Stimulated activated naive CD4-positive, alpha-beta T cell (primary cell): ENCODE measurements around the gene PFDN4.
"Not testable (repeated sequence)": the region's sequence is repeated elsewhere in the genome, so short reads cannot be mapped to it uniquely, and the experiment has no call there.

ENCODE experiments used
- DNase-seq, 6 experiments: peaks; one replicate each; lab custom pipeline; 2025; lab: John Stamatoyannopoulos, UW

The PFDN4 gene

DNA sequence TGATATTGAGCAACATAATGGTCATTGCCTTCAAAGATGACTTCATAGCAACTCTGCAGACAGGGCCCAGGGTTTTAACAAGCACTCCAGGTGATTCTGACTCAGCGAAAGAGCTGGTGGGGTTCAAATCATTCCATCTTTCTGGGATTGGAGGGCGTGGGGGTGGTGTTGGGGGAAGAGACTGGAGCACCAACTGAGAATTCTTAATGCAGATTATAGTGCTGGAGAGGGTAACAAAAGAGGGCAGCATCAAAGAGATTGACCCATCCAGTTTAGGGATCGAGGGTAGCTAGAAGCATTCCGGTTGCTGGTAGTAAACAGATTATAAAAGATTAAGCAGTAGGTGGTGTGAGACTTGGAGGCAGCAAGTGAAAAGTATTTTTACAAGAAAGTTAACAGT, 15.9 kb downstream of the PFDN4 start:
- no peak for DNase-seq

DNA sequence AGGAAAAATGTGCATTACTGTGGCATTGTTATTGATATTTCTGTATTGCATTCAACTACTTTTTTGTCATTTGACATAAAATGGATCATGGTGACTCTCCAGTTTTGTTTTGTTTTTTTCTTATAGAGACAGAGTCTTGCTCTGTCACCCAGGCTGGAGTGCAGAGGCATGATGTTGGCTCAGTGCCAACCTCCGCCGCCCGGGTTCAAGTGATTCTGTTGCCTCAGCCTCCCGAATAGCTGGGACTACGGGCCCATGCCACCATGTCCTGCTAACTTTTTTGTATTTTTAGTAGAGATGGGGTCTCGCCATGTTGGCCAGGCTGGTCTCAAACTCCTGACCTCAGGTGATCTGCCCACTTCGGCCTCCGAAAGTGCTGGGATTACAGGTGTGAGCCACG, 16.8 kb downstream of the PFDN4 start:
- DNase-seq = not testable (repeated sequence)

- DNase-seq = no peak
Measured at GRCh38 chr20:54227241-54227640, 19.4 kb downstream of the PFDN4 start.

- DNase-seq = no peak
Measured at GRCh38 chr20:54227751-54228150, 19.9 kb downstream of the PFDN4 start.

DNA sequence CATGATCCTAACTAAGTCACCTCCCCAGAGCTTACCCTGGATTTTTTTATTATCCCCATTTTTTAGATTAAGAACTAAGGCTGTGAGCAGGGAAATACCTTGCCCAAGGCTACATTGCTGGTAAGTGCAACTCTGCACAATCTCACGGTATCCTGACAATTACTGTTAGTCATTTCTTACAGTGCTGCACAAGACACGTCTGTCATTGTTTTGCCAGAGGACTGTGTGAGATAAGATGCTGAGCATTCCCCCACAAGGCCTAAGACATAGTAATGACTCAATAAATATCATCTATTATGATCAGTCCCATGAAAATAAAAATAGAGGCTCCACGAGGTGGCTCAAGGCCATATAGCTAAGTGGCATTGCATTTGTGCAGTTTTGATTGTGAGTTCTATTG, 21.0 kb downstream of the PFDN4 start:
- DNase-seq = no peak

DNA sequence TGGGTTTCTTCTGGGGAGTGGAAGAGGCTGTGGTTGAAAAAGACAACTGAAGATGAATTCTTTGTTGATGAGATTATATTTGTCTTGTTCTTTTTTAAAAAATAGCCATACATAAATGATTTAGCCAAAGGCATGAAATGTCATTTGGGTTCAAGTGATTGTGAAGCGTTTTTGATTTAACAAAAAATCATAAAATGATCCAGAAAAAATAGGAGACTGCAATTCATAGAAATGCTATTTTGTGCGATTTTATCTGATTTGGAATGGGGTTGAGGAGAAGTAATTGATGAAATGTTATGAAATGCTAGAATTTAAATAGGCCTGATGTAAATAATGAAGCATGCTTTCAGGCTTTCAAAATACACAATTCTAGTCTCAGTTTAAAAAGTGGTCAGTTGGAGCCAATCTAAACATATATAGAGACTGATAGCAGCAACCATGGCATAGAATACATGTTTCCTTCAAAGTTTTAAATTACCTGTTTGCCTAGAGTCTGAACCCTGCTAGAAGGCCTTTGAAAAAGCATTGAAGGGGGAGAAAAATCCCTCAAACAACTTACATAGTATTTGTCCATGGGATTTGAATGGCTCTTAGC, 21.8 kb downstream of the PFDN4 start:
- DNase-seq = no peak

GRCh38 chr20:54231036-54231435, 23.1 kb downstream of the PFDN4 start:
- DNase-seq = no peak

- no peak for DNase-seq
Measured at GRCh38 chr20:54234991-54235390, 27.1 kb downstream of the PFDN4 start.

- DNase-seq = no peak
Measured at GRCh38 chr20:54237116-54237943, 29.4 kb downstream of the PFDN4 start.

GRCh38 chr20:54244113-54244512, 36.2 kb downstream of the PFDN4 start:
- no peak for DNase-seq

DNA sequence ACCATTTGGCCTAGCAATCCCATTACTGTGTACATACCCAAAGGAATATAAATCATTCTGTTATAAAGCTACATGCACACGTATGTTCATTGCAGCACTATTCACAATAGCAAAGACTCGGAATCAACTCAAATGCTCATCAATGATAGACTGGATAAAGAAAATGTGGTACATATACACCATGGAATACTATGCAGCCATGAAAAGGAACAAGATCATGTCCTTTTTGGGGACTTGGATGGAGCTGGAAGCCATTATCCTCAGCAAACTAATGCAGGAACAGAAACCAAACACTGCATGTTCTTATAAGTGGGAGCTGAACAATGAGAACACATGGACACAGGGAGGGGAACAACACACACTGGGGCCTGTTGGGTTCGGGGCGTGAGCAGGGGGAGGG, 40.8 kb downstream of the PFDN4 start:
- not testable (repeated sequence) for DNase-seq

DNA sequence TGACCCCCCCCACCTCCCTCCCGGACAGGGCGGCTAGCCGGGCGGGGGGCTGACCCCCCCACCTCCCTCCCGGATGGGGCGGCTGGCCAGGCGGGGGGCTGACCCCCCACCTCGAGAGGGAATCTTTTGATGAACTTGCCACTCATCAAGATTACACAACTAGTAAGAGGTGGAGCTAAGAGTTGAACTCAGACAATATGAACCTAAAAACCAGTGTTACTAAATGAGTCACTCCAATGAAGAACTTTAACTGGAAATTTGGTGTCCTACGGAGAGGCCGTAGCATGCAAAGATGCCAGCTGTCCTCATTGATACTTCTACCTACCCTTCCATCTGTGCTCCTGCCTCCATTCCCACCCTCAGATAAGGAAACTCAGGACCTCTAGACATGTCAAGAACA, 42.8 kb downstream of the PFDN4 start:
- no peak for DNase-seq

DNA sequence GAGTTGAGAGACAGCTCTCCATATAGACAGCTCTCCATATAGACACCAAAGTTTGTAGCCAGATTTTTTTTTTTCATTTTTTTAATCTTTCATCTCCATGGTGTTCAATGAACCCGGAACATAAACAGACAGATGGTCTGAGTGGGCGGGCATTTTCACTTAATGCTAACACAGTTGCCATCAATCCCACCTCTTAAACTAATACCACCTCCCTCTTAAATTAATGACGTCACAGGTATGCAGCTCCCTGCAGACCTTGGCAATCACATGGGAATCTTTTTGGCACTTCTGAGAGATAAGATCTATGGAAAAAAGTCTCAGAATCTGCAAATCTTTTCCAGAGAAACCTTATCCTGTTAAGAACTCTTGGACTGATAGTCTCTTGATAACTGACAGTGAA, 43.2 kb downstream of the PFDN4 start:
- no peak for DNase-seq

DNA sequence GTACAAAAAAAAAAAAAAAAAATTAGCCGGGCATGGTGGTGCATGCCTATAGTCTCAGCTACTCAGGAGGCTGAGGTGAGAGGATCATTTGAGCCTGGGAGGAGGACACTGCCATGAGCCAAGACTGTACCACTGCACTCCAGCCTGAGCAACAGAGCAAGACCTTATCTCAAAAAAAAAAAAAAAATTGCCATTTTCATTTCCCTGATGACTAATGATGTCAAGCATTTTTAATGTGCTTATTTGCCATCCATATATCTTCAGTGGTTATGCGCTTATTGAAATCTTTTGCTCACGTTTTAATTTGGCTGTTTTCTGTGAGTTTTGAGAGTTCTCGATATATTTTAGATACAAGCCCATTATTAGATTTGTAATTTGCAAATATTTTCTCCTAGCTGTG, 46.7 kb downstream of the PFDN4 start:
- DNase-seq = no peak

- no peak for DNase-seq
Measured at GRCh38 chr20:54255157-54255556, 47.3 kb downstream of the PFDN4 start.

DNA sequence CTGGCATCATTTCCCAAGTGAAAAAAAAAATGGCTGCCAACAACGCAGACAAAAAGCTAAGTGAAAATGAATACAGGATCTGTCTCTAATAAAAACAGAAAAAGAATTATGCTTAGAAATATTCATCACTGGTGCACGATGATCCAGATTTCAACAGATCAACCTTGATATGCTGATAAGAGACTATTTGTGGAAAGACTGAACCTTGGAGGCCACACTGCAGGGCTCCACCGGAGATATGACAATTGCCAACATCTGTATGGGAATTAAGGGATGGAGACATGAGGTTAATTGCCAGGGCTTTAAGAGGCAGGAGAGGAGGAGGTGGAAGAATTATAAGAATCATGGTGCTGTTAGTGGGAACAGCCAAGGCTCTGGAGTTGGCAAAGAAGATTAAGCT, 48.3 kb downstream of the PFDN4 start:
- DNase-seq = no peak

DNA sequence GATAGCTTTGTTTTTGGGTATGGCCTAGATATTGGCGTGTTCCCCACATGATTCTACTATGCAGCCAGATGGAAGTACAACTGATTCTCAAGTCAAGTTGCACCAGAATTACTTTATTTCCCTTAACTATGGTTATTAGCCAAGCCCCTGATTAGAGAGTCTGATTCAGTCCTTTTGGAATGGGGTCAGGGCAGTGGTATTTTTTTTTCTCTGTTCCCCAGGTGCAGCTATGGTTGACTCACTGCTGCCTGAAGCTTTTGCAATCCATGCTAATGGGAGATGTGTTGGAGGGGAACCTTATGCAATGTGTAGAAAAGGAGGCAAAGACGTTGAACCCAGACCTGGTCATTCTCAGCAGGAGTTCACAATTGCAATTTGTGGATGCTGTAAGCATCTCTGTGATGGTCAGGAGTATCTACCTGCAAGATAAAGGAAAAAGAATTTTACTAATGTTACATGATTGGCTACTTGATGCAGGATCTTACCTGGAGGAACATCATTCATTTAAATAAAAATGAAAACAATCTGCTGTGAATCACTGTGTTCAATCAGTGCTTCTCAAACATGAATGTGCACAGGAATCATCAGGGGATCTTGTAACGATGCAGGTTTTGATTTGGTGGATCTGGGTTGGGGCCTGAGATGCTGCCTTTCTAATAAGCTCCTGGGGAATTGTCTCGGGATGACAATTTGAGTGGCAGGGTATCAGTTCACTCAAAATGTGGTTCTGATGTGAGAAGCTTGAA, 49.4 kb downstream of the PFDN4 start:
- DNase-seq = no peak

DNA sequence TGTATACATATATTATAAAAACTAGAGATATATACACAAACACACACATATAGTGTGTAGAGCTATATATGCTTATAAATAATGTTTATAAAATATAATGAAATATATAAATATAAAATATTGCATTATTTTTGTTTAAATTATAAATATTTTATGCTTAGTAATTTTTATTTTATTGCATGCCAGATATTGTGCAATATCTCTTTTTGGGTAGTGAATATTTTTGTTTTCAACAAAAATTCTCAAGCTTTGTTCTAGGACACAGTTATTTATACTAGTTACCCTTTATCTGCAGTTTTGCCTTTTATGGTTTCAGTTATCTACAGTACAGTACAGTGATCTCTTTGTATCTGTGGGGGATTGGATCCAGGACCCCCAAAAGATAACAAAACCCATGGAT, 52.2 kb downstream of the PFDN4 start:
- no peak for DNase-seq

GRCh38 chr20:54262671-54263070, 54.8 kb downstream of the PFDN4 start:
- DNase-seq = no peak

DNA sequence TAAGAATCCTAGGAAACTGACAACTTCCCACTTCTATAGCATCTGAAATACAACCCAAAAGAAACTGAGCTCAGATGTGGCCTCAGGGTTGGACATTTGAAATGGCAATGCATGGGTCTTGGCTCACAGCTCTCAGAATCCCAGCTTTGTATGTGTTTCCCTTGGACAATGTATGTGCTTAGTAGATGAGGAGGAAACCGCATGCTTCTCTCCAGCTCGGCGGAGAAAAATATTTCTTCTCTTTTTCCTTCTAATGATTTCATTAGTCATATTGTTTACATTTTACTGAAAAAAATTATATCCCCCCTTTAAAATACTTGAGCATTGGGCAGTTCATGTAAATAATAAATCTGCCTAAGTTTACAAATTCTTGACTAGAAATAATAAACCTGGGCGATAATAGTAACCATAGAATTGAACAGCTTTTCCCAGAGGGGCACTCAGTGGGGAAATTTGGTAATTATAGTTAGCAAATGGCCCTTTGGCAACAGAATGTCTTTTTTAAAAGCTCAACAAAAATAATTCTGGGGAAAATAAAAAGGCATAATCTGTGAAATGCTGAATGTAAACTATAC, 55.3 kb downstream of the PFDN4 start:
- no peak for DNase-seq

DNA sequence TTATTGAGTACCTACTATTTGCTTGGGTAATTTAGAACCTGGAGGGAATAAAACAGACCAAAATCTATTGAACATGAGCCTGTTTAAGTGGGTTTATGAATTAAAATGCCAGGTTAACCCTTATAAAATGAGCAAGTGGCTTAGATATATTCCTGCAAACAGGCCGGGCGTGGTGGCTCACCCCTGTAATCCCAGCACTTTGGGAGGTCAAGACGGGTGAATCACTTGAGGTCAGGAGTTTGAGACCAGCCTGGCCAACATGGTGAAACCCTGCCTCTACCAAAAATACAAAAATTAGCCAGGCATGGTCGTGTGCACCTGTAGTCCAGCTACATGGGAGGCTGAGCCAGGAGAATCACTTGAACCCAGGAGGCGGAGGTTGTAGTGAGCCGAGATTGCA, 57.9 kb downstream of the PFDN4 start:
- not testable (repeated sequence) for DNase-seq

DNA sequence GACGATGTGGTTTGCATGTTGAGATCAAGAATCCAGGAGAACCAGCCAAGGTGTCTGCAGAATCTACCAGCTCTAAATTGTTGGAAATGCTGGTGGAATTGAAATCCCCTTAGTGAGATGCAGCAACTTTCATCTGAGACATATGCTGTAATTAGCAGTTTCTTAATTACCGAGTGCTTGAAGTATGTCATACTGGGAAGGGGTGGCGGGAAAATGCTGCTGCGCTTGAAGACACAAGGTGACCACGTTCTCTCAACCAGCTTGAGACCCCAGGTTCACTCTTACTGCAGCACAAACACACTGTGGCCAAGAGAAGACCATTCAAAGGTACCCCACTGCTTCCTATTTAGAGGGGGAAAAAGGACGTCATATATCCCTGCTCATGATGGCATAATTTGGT, 59.0 kb downstream of the PFDN4 start:
- DNase-seq = no peak

DNA sequence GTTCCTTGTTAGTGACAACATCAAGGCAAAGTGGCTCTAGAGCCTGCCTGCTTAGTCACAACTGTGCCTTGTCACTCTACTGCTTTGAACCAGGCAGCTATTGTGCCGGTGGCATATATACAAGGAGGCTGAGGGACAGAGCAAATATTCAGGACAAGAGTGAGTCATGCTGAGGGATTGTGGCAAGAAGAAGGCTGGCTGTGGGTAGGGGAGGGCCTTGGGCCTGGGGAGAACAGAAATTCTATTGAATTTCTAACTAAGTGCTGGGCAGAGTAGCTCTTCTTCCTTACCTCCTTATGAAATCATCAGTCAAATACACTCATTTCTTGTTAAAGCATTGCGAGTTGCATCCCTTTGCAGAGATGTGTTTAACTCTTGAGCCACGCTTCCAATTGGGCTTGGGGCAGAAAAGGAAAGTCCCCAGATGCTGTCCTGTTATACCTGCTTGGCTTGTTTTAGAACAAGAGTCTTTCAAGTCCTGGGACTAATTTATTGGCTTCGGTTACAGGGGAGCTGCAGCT, 59.7 kb downstream of the PFDN4 start:
- no peak for DNase-seq
